ENCODE data around the gene MACIR.

The MACIR gene

GRCh38 chr5:103293719-103294118 lies 35.2 kb downstream of the MACIR start:
- no peak for DNase-seq

GRCh38 chr5:103294906-103295305 lies 36.3 kb downstream of the MACIR start:
- DNase-seq, result no peak

GRCh38 chr5:103295424-103295823 lies 36.9 kb downstream of the MACIR start:
- no peak for DNase-seq

GRCh38 chr5:103295871-103296270 lies 37.3 kb downstream of the MACIR start:
- DNase-seq, result no peak

- DNase-seq, result no peak
These were observed 39.6 kb downstream of the MACIR start for GRCh38 chr5:103298117-103298516.

- no peak for DNase-seq
These were observed 40.1 kb downstream of the MACIR start for GRCh38 chr5:103298607-103299188.

- no peak for DNase-seq
These were observed 47.2 kb downstream of the MACIR start for GRCh38 chr5:103305809-103306208.

GRCh38 chr5:103307470-103307869 lies 48.9 kb downstream of the MACIR start:
- no peak for DNase-seq

GRCh38 chr5:103308774-103309173 lies 50.2 kb downstream of the MACIR start:
- no peak for DNase-seq

GRCh38 chr5:103313056-103313455 lies 54.5 kb downstream of the MACIR start:
- no peak for DNase-seq

GRCh38 chr5:103315455-103315854 lies 56.9 kb downstream of the MACIR start:
- DNase-seq, result no peak

GRCh38 chr5:103327451-103327850 lies 68.9 kb downstream of the MACIR start:
- no peak for DNase-seq

GRCh38 chr5:103327893-103328292 lies 69.3 kb downstream of the MACIR start:
- no peak for DNase-seq

All from activated T-cell treated with anti-CD3 and anti-CD28 coated beads, Interleukin-2, amount 50 U/mL, for 1 hour (primary cell).